Smooth muscle cell of the brain vasculature (primary cell): ENCODE results near the gene ZP1.
A peak's percentile ranks its signal among the peaks of the same experiment; 100 is the strongest.
"Not testable (repeated sequence)": the region's sequence is repeated elsewhere in the genome, so short reads cannot be mapped to it uniquely, and the experiment has no call there.

Experiments used
- DNase-seq: peaks from one replicate; pipeline ENCODE4 v3.0.0-alpha.2; 2012; ENCODE audit warnings: low read depth, low spot score

ZP1 gene

GRCh38 chr11:60878245-60879101 lies 11.1 kb downstream of the ZP1 start:
- DNase-seq: no peak

- DNase-seq: no peak
Observed at GRCh38 chr11:60879104-60879503, 11.8 kb downstream of the ZP1 start.

DNA sequence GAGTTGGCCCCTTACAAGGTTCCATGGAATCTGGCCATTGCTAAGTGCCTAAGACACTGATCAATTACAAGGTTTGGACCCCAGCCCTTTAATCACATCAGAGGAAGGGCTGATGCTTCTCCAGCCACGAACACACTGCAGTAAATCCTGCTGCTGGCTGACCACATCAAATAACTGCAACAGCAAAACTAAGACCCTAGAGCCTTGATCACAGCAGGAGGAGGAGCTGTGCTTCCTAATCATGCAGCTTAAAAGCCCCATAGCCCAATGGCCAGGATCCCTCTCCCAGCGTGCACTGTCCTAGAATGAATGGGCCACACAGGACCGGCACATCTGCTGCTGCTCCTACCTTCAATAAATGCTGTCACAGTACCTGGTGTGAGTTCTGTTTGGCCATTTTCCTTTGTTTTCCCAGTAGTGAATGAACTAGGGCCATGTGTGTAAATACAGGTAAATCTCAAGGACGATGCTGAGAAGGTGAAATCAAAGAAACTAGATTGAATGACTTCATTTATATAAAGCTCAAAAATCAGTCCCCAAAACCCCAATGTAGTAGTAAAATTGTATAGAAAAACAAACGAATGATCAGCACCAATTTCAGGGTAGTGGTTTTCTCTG lies 12.7 kb downstream of the ZP1 start:
- DNase-seq: no peak

- no peak for DNase-seq
Observed at GRCh38 chr11:60880643-60881282, 13.4 kb downstream of the ZP1 start.

DNA sequence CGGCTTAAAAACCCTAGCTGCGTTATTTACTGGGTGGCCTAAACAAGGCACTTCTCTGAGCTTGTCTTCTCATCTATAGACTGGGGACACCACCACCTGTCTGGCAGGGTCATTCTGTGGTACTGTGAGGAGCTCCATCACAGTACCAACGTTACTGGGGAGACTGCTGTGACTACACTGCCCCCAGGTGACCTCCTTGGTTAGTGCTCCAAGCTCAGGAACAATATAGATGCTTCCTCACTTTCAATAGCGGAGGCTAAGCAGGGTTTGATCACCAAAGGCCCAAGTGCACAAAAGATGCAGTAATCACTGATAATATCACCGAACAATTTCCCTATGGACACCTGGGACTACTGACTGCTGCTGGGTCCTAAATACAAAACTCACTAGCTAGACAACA lies 20.2 kb downstream of the ZP1 start:
- DNase-seq: no peak

DNA sequence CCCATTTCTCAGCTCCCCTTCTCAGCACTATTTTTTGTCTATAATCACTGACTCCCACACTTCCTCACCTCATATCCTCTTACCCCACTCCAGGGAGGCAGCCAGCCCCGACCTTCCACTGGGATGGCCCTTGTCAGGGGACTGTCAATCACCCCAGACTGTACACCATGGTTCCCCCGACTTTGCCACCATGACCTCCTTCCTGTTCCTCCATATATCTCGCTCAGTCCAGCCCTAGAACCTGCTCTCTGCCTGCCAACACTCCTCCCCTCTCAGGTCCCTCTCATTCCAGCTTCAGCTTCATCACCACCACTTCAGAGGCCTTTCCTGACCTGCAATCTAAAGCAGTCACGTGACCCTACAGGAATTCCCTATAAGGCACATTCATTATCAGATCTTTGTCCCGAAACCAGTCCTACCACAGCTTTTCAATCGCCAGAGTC lies 22.5 kb downstream of the ZP1 start:
- no peak for DNase-seq

DNA sequence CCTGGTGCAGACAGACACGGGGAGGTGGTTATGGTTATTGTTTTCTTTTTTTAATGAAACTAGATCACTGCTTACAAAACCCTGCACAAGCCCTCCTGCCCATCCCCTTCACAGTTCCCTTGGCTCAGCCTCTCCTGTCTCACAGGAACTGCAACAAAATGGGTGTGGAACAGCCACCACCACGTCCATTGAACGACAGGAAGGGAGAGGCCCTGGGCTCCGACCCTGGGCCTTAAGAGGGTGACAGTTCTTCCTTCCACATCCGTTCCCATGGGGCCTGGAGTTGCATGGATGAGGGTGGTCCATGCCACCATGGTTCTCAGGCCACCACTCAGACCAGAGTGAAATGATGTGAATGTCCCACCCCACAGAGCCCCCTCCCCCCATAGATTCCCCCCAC lies 23.4 kb downstream of the ZP1 start:
- no peak for DNase-seq

DNA sequence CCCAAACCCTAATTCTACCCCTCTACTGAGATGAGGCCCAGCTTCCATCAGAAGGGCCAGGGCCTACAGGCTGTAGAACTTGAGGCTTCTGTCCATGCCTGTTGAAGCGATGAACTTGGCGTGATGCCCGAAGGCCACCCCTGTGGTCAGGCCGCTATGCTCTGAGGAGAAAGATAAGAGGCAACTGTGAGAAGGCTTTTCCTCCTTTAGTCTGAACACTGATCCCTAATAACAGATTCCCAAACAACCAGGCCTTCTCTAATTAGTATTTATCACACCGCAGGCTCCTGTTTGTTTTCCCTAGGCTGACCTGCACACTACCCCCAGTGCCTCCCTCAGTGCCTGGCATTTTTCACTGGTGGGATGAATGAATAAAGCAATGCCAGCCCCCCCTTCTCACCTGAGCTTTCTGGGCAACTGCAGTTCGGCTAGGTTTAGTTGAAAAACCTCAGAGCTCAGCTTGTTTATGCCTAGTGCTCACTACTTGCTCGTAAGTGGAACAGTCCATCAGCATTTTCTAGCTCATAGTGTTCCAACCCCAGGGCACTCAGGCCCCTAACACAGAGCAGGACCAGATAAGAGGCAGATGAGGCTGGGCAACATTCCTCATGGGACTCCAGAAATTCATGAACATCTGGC lies 23.9 kb downstream of the ZP1 start:
- no peak for DNase-seq

GRCh38 chr11:60895687-60896086 lies 28.3 kb downstream of the ZP1 start:
- no peak for DNase-seq

DNA sequence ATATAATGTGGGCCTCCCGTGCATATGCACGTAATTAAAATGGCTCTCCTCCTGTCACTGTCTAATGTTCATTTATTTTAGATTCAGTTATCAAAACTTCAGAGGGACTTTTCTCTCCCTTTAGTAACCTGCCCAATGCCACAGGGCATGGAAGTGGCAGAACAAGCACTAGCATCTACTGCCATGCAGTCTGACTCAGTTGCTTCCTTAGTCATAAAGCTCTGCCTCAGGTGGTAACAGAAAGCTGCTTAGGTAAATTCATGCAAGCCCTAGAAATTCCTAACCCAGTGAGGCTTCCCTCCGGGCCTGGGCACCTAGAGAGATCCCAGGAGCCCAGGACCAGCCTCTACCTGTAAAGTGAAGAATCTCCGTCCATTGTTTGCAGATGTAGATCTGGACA lies 30.2 kb downstream of the ZP1 start:
- no peak for DNase-seq

DNA sequence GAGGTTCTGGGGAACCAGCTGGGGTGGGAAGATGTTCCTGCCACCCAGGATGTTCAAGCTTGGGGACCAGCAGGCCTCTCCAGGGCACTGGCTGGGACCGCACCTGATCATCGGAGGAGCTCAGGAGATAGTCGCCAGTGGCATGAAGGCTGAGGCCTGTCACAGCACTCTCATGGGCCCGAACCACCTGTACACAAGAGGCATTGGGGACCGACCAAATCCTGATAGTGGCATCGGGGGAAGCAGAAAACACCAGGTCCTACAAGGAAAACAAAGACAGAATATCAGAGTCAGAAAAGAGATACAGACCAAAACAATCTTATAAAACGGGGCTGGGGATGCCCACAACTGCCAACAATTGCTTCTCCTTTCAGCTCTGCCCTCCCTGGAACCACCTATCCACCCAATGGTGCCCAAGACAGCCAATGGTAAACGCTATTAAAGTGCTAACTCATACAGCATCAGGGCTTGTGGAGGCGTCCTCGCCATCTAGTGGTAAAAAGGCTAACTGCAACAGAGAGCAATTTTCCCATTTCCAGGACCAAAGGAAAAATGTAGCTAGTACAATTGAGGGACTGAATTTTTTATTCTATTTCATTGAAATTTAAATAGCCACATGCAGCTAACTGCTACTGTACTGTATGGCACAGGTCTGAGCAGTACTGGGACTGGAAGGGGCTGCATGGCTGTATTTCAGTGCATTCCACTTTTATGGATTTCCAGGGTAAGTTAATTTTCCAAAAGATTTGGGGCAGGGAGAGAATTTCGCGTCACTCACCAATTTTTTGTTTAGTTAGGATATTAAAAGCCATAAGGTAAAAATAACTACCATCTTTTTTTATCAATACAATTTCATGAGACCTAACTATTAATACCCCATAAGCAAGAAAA lies 31.9 kb downstream of the ZP1 start:
- no peak for DNase-seq

DNA sequence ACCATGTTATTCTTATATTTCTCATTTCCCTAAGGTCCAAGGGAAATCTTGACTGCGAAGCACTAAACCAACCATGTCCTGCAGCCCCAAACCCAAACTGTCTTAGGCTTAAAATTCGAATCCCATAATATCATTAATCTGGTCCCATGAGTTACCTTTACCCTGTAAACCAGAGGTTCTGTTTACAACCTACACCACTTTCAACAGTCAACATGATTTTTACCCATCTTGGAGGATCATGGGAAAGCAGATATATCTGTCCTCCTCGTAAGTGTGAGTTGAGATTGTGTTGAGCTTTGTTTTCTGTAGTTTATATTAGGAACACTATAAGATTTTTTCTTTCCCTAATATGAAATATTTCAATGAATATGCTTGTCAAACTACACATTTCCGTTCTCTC lies 32.6 kb downstream of the ZP1 start:
- no peak for DNase-seq

DNA sequence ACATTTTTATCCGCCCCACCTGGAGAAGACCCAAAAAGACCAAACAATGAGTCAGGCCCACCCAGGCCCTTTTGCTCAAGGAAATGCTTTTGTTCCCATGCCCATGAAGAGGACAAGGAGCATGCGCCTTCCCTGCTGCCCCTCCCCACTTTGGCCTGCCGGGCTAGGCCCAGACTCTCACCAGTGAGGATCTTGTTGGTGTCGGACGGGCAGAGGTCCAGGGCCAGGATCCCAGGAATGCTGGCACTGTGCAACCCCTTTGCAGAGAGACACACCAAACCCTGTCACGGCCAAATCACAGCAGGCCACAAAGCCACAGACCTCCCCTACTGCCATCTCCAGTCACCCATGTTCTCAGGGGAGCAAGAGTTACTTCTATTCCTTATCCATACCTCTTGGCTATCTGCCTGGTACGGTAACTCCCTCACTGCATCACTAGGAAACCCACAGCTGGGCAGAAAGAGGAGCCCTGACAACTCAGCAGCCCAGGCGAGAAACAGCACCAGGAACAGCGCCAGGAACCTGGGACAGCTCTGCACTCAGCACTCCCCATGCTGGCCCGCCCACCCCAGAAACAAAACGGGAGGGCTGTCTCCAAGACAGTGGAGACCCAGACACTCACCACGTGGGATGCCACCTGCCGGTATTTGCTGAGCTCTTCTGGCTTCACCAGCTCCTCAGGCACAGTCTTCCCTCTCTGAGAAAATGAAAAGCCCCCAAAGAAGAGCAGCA lies 33.5 kb downstream of the ZP1 start:
- no peak for DNase-seq

GRCh38 chr11:60902625-60903024 lies 35.3 kb downstream of the ZP1 start:
- no peak for DNase-seq

GRCh38 chr11:60905047-60905446 lies 37.7 kb downstream of the ZP1 start:
- DNase-seq: no peak

DNA sequence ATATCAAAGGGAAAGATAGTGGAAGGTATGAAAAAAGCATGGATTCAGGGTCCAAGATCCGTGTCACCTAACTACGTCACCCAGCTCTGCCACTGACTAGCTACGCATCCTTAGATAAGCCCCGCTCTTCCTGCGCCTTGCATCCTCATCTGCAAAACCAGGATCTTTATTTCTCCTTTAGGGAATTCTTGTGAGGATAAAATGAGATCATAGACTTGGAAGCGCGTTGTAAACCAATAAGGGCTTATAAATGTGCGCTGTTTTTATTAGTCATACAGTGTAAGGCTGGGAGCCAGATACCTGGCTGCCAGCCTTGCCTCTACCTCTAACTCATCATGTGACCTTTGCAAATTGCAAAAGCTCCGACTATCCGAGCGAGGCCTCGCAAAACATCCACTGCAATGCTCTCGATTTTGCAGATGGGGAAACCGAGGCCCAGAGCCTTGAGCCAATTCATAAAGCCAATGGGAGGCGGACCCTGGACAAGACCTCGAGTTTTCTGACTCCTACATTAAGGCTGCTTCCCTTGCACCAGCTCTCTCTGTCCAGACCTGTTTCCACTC lies 38.3 kb downstream of the ZP1 start:
- no peak for DNase-seq

DNA sequence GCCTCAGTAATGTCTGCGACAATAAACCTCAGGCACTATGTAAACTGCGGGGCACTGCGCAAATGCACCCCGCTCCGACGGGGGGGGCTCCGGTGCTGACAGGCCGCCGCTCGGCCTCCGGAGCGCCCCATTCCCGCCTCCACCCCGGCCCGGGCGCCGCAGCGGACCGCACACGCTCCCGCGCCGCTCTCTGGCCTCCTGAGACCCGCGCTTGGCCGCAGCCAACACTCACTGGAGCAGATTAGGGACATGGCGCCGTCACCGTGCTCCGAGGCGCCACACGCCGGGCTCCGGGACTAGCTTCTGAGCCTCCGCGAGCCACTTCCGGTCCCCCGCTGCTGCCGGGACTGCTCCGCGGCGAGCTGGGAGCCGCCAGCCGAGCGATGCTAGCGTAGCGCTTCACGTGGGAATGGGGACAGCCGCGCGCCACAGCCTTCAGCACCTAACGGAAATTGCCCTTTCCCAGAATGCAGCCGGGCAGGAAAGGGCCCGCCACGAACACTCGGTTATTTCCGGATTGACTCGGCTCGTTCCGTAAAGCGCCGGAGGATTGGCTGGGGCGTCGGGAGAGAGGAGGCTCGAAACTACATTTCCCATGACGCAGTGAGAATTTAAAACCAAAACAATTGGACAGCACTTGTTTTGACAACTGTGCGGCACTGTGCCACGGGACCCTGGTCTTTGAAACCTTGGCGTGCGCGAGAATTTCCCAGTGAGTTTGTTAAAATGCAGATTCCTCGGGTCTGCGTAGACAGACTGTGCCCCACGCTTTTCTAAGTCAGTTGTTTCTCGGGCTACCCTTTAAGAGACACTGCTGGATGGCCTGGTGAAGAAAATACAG lies 39.0 kb downstream of the ZP1 start, which contains the start of gene PRPF19:
Gene PRPF19 (minus strand): TSS at position 454 of the 841 bp plus-strand sequence. CDS start 203 bp downstream, at position 251.
- peak; percentile 83 for DNase-seq

GRCh38 chr11:60908803-60909202 lies 41.5 kb downstream of the ZP1 start:
- DNase-seq: no peak

DNA sequence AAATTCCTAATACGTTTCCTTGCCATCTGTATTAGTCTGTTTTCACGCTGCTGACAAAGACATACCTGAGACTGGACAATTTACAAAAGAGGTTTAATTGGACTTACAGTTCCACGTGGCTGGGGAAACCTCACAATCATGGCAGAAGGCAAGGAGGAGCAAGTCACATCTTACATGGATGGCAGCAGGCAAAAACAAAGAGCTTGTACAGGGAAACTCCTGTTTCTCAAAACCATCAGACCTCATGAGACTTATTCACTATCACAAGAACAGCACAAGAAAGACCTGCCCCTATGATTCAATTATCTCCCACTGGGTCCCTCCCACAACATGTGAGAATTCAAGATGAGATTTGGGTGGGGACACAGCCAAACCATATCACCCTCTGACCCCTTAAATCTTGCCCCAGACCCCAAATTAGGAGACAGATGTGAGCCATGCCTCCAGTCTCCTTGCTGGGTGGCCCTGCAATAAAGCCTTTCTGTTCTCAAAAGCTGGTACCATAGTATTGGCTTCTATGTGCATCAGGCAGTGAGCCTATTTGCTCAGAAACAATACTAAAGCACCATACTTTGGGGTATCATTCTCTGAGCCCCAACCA lies 42.4 kb downstream of the ZP1 start:
- DNase-seq: not testable (repeated sequence)
